Choroid plexus epithelial cell (primary cell): ENCODE data around the gene DDX43.

ENCODE experiments used
- DNase-seq: peaks from one replicate; pipeline ENCODE4 v3.0.0-alpha.2; 2010; ENCODE audit warnings: low read depth
- H3K4me3 ChIP-seq: 2 replicates; pipeline ENCODE4 v1.5.1; 2011; ENCODE audit warnings: low read depth, mild to moderate bottlenecking, control low read depth, low read length, moderate library complexity
- TF ChIP-seq, protein P1 (sequence below): conservative IDR thresholded peaks from 2 replicates; pipeline ENCODE4 v1.5.1; 2011; ENCODE audit warnings: low read depth, mild to moderate bottlenecking, control low read depth, inconsistent platforms, low read length, moderate library complexity

DDX43 gene

GRCh38 chr6:73413102-73413501 is 18.5 kb downstream of the DDX43 start:
- no peak for DNase-seq
- H3K4me3 ChIP-seq = no peak overlapping the region
- TF ChIP-seq, protein P1, sequence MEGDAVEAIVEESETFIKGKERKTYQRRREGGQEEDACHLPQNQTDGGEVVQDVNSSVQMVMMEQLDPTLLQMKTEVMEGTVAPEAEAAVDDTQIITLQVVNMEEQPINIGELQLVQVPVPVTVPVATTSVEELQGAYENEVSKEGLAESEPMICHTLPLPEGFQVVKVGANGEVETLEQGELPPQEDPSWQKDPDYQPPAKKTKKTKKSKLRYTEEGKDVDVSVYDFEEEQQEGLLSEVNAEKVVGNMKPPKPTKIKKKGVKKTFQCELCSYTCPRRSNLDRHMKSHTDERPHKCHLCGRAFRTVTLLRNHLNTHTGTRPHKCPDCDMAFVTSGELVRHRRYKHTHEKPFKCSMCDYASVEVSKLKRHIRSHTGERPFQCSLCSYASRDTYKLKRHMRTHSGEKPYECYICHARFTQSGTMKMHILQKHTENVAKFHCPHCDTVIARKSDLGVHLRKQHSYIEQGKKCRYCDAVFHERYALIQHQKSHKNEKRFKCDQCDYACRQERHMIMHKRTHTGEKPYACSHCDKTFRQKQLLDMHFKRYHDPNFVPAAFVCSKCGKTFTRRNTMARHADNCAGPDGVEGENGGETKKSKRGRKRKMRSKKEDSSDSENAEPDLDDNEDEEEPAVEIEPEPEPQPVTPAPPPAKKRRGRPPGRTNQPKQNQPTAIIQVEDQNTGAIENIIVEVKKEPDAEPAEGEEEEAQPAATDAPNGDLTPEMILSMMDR = no peak

DNA sequence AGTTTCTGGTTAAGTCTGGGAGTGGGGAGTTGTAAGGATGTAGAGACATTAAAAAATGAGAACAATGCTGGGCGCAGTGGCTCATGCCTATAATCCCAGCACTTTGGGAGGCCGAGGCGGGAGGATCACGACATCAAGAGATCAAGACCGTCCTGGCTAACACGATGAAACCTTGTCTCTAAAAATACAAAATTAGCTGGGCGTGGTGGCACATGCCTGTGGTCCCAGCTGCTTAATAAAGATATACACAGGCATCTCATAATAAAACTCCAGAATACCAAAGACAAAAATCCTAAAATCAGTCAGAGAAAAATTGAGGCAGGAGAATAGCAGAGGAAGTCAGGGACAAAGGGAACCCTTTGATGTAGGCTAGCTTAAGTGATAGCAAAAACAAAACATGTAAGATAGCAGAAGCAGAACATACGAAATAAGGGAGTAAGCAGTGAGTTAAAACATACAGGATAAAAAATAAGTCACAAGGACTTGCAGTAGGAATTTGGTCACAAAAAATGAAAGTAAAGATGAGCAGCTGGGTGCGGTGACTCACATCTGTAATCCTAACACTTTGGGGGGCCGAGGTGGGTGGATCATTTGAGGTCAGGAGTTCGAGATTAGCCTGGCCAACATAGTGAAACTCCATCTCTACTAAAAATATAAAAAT is 23.6 kb downstream of the DDX43 start:
- H3K4me3 ChIP-seq = no peak overlapping the region
- DNase-seq = peak; percentile 50
- TF ChIP-seq, protein P1 = no peak

DNA sequence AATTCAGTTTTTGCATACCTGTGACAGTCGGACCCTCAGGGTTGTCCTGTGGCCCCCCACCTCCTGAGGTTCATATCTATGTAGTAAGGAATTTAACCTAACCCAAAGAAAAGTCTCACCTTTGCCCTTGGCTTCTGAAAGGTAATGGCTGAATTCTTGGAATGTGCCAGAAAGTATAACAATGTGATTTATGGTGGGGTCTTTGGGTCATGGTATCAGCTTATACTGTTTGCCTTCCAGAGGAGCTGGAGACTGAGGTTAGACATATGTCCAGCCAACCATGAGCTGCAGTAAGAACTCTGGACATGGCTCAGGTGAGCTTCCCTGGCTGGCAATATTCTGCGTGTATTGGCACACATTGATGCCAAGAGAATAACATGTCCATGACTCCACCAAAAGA is 26.9 kb downstream of the DDX43 start:
- DNase-seq = no peak
- TF ChIP-seq, protein P1 = no peak
- no peak overlapping the region for H3K4me3 ChIP-seq

- TF ChIP-seq, protein P1 = no peak
Measured at GRCh38 chr6:73435236-73435635, 40.6 kb downstream of the DDX43 start.

DNA sequence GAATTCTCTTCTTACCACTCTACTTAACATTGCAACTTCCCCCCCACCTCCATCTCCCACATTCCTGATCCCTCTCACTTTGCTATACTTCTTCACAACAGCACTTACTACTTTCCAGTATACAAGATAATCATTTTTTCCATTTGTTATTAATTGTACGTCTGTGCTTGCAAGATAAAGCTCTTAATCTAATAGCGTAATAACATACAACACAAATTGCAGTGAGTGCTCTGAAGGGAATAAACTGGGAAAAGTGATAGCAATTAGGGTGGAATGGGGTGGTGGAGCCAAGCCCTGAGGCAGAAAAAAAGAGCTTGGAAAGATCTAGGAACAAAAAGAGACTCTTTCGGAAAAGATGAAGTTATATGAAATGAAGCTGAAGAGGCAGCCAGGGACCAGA is 48.9 kb downstream of the DDX43 start:
- no peak for DNase-seq
- H3K4me3 ChIP-seq = no peak overlapping the region
- TF ChIP-seq, protein P1 = no peak

More at GRCh38 chr6:73435236-73435635, 40.6 kb downstream of the DDX43 start:
- DNase-seq = no peak
- H3K4me3 ChIP-seq = no peak overlapping the region

DNA sequence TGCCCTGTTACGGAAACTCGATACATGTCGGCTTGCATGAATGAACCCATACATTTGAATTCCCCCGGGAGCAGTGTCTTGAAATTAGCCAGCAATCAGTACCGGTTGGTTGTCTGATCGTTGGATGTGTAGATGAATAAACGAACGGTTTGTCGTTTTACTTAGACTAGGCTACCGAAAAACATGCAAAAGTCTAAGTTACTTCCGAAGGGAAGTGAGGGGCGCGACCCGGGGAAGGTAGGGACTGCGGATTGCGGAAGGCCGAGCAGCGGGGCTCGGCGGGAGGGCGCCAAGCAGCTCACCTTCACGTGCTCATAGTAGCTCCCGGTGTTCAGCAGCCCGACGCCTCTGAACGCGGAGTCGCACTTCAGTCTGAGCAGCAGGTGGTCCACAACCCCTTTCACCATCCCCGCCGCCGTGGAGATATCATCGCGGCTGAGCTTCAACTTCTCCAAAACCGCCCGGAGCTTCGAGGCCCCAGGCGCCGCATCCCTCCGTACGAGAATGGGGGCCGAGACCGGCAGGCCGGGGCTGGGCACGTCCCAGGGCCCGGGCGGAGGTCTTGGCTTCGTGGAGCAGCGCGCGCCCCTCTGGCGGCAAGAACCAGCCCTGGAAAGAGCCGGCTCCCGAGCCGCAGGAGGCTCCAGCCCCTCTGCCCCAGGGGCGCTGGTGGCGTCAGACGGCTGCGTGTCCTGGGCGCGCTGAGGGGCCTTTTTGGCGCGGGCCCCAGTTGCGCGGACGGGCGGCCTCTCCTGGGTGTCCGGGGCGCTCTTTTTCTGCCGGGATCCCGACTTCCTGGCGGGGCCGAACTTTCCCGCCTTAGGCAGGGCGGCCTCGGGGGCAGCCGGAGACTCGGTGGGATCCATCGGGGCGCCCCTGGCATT is 56.8 kb downstream of the DDX43 start:
- peak; percentile 63 for DNase-seq
- TF ChIP-seq, protein P1 = no peak
- H3K4me3 ChIP-seq = peak overlapping the region; percentile 71
